IMR-90 (cell line): ENCODE measurements around the gene TSN. TPM values are rescaled to one million over a fixed set of nuclear protein-coding genes. Genes with fewer than 3 reads are reported as not detected.

Experiments
- ATAC-seq: fragments of 200-7000 bp; cut with Tn5 transposase; 2 replicates; pipeline ENCODE4 v1.9.1; 2020; ENCODE audit warnings: low read depth, mild to moderate bottlenecking, moderate library complexity
- BruUV-seq: library from RNA; stranded (reverse); fragments of 400-500 nt; replicated peaks from 2 replicates; lab custom pipeline; 2021; lab: Mats Ljungman, UMichigan
- CTCF ChIA-PET: fragments of 300-600 bp; formaldehyde crosslinking; extraction: SDS; loops from one replicate; lab custom pipeline; 2021; ENCODE audit warnings: antibody characterized with exemption; lab: Yijun Ruan, JAX
- POLR2A ChIA-PET: fragments of 300-600 bp; sonication (Branson Sonifier 250); formaldehyde crosslinking; loops from one replicate; lab custom pipeline; 2022; ENCODE audit warnings: antibody characterized with exemption; ENCODE audit not compliant: unreplicated experiment; lab: Charles Lee
- DNase-seq: peaks from one replicate; pipeline ENCODE4 v3.0.0; 2013
- H2AFZ ChIP-seq: replicated peaks from 2 replicates; pipeline ENCODE3; 2013; ENCODE audit warnings: low read length, mild to moderate bottlenecking; ENCODE audit not compliant: poor library complexity
- H2AK5ac ChIP-seq: 2 replicates; pipeline ENCODE4 v1.6.1; 2013; ENCODE audit warnings: low read depth, low read length, inconsistent platforms
- H2AK9ac ChIP-seq: replicated peaks from 2 replicates; pipeline ENCODE3; 2013; ENCODE audit warnings: mild to moderate bottlenecking, low read depth, low read length, moderate library complexity; ENCODE audit not compliant: poor library complexity
- H2BK120ac ChIP-seq: 2 replicates; pipeline ENCODE4 v1.6.1; 2013; ENCODE audit warnings: low read depth, low read length, inconsistent platforms
- H2BK15ac ChIP-seq: 3 replicates; pipeline ENCODE4 v1.6.1; 2013; ENCODE audit warnings: low read depth, low read length, inconsistent platforms
- H2BK20ac ChIP-seq: 2 replicates; pipeline ENCODE4 v1.6.1; 2013; ENCODE audit warnings: low read depth, mild to moderate bottlenecking, inconsistent platforms, low read length, moderate library complexity
- H2BK5ac ChIP-seq: 2 replicates; pipeline ENCODE4 v1.6.1; 2013; ENCODE audit warnings: mild to moderate bottlenecking, low read depth, low read length, inconsistent platforms; ENCODE audit not compliant: poor library complexity, severe bottlenecking
- H3K14ac ChIP-seq: replicated peaks from 2 replicates; pipeline ENCODE4 v1.6.1; 2013; ENCODE audit warnings: low read depth, low read length, inconsistent platforms
- H3K18ac ChIP-seq: 2 replicates; pipeline ENCODE4 v1.6.1; 2013; ENCODE audit warnings: low read depth, low read length, control low read depth
- H3K23ac ChIP-seq: 2 replicates; pipeline ENCODE4 v1.6.1; 2013; ENCODE audit warnings: low read depth, low read length, inconsistent platforms
- H3K27ac ChIP-seq: 2 replicates; pipeline ENCODE4 v1.5.1; 2013; ENCODE audit warnings: mild to moderate bottlenecking, control low read depth, low read length; ENCODE audit not compliant: insufficient read depth
- H3K27me3 ChIP-seq: 2 replicates; pipeline ENCODE4 v1.6.1; 2013; ENCODE audit warnings: low read length; ENCODE audit not compliant: control insufficient read depth, insufficient read depth
- H3K36me3 ChIP-seq: 2 replicates; pipeline ENCODE4 v1.6.1; 2013; ENCODE audit warnings: low read length, mixed read lengths; ENCODE audit not compliant: control insufficient read depth, insufficient read depth
- H3K4ac ChIP-seq: 2 replicates; pipeline ENCODE4 v1.6.1; 2013; ENCODE audit warnings: low read depth, low read length, inconsistent platforms
- H3K4me1 ChIP-seq: 2 replicates; pipeline ENCODE4 v1.6.1; 2013; ENCODE audit warnings: low read length, mixed read lengths; ENCODE audit not compliant: control insufficient read depth, insufficient read depth
- H3K4me2 ChIP-seq: 2 replicates; pipeline ENCODE4 v1.6.1; 2013; ENCODE audit warnings: low read depth, mild to moderate bottlenecking, control low read depth, low read length, moderate library complexity
- H3K4me3 ChIP-seq: 2 replicates; pipeline ENCODE4 v1.5.1; 2013; ENCODE audit warnings: low read depth, mild to moderate bottlenecking, control low read depth, low read length, moderate library complexity; ENCODE audit not compliant: insufficient read depth
- H3K56ac ChIP-seq: 2 replicates; pipeline ENCODE4 v1.6.1; 2013; ENCODE audit warnings: low read length, inconsistent platforms; ENCODE audit not compliant: insufficient read depth; ENCODE audit errors: extremely low read depth
- H3K79me1 ChIP-seq, 2 experiments: 2 replicates each; pipeline ENCODE4 v1.6.1; 2013; ENCODE audit warnings: low read length in 2 of 2, inconsistent platforms in 1 of 2, low read depth in 1 of 2
- H3K9ac ChIP-seq: 2 replicates; pipeline ENCODE4 v1.6.1; 2013; ENCODE audit warnings: low read depth, low read length, control low read depth
- H3K9me1 ChIP-seq: 2 replicates; pipeline ENCODE4 v1.6.1; 2013; ENCODE audit warnings: low read length, inconsistent platforms; ENCODE audit not compliant: insufficient read depth
- H3K9me3 ChIP-seq: 2 replicates; pipeline ENCODE4 v1.6.1; 2013; ENCODE audit warnings: low read length; ENCODE audit not compliant: control insufficient read depth, insufficient read depth
- H4K20me1 ChIP-seq: 2 replicates; pipeline ENCODE4 v1.6.1; 2013; ENCODE audit warnings: low read length, inconsistent platforms; ENCODE audit not compliant: insufficient read depth
- H4K5ac ChIP-seq: 2 replicates; pipeline ENCODE4 v1.6.1; 2013; ENCODE audit warnings: mild to moderate bottlenecking, low read depth, low read length, control low read depth
- H4K8ac ChIP-seq, 2 experiments: 2 replicates each; pipeline ENCODE4 v1.6.1; 2013; ENCODE audit warnings: low read depth in 2 of 2, low read length in 2 of 2, control low read depth in 1 of 2, inconsistent platforms in 1 of 2
- H4K91ac ChIP-seq: 2 replicates; pipeline ENCODE4 v1.6.1; 2013; ENCODE audit warnings: low read depth, low read length, inconsistent platforms; ENCODE audit not compliant: insufficient read depth
- BHLHE40 ChIP-seq: fragments of 150-350 bp; IDR thresholded peaks from 2 replicates; pipeline ENCODE4 v1.6.1; 2016; ENCODE audit warnings: mild to moderate bottlenecking, low read depth, low read length
- CEBPB ChIP-seq: IDR thresholded peaks from 2 replicates; pipeline ENCODE4 v1.6.1; 2012; ENCODE audit warnings: low read depth, low read length, improper control_type of control experiment
- CHD1 ChIP-seq: IDR thresholded peaks from 2 replicates; pipeline ENCODE4 v1.6.1; 2012; ENCODE audit warnings: low read depth, low read length, improper control_type of control experiment
- ELK1 ChIP-seq: fragments of 150-350 bp; IDR thresholded peaks from 2 replicates; pipeline ENCODE4 v1.6.1; 2016; ENCODE audit warnings: low read depth, mild to moderate bottlenecking, low read length, moderate library complexity, borderline replicate concordance
- MAFK ChIP-seq: IDR thresholded peaks from 2 replicates; pipeline ENCODE4 v1.6.1; 2012; ENCODE audit warnings: low read depth, low read length, improper control_type of control experiment
- MAZ ChIP-seq: IDR thresholded peaks from 2 replicates; pipeline ENCODE4 v1.6.1; 2012; ENCODE audit warnings: low read depth, mild to moderate bottlenecking, low read length, improper control_type of control experiment, moderate library complexity, borderline replicate concordance
- MXI1 ChIP-seq: IDR thresholded peaks from 2 replicates; pipeline ENCODE4 v1.6.1; 2012; ENCODE audit warnings: low read depth, mild to moderate bottlenecking, low read length, moderate library complexity, borderline replicate concordance
- NFE2L2 ChIP-seq: fragments of 150-350 bp; IDR thresholded peaks from 2 replicates; pipeline ENCODE4 v1.6.1; 2016; ENCODE audit warnings: low read depth, mild to moderate bottlenecking, low read length
- RAD21 ChIP-seq: IDR thresholded peaks from 2 replicates; pipeline ENCODE4 v1.6.1; 2012; ENCODE audit warnings: low read length, improper control_type of control experiment
- RCOR1 ChIP-seq: IDR thresholded peaks from 2 replicates; pipeline ENCODE4 v1.6.1; 2012; ENCODE audit warnings: mild to moderate bottlenecking, low read length, improper control_type of control experiment; ENCODE audit not compliant: insufficient replicate concordance
- RFX5 ChIP-seq: IDR thresholded peaks from 2 replicates; pipeline ENCODE4 v1.8.0; 2012; ENCODE audit warnings: low read depth, mild to moderate bottlenecking, low read length, moderate library complexity
- SMC3 ChIP-seq: fragments of 150-350 bp; IDR thresholded peaks from 2 replicates; pipeline ENCODE4 v1.6.1; 2016; ENCODE audit warnings: low read depth, mild to moderate bottlenecking, antibody characterized with exemption, low read length, moderate library complexity
- WGBS, 2 experiments: methylation state at CpG; one replicate each; pipeline versions ENCODE4 v1.1.5 to v1.1.7; 2013; ENCODE audit warnings: missing lambda C conversion rate in 2 of 2; ENCODE audit not compliant: insufficient read length in 1 of 2; ENCODE audit errors: extremely low coverage in 2 of 2; 5-methylcytosine and 5-hydroxymethylcytosine counted together
- dilution Hi-C: fragments of 300-500 bp; cut with HindIII; formaldehyde crosslinking; loops from one replicate; pipeline ENCODE4 v1.14.3; 2018; ENCODE audit warnings: low sequenced_read_pairs; ENCODE audit not compliant: unreplicated experiment
- in situ Hi-C: fragments of 300-500 bp; cut with MboI; formaldehyde crosslinking; loops from 3 replicates; pipeline ENCODE4 v1.14.3; 2019; ENCODE audit warnings: low sequenced_read_pairs, inconsistent platforms, mixed read lengths
- intact Hi-C: fragments of 100-400 bp; cut with micrococcal nuclease; formaldehyde crosslinking; loops from 2 replicates; pipeline ENCODE4 v1.10.0; 2022
- polyA plus RNA-seq, 3 experiments: library from polyadenylated mRNA; depleted of rRNA; stranded (reverse); fragments of >200 nt; gene quantifications; 2 replicates each; pipeline ENCODE4 v1.2.3, GENCODE V29; 2012; ENCODE audit warnings: low replicate concordance in 1 of 3
- total RNA-seq: library from RNA; depleted of rRNA; stranded (reverse); fragments of >200 nt; gene quantifications from 2 replicates; pipeline ENCODE4 v1.2.3, GENCODE V29; 2012

The TSN gene
- total and polyA plus RNA-seq, 2 of the 4 experiments (the other 2 are of a cell fraction), result 31.0 to 56.3 TPM

- no peak for TF ChIP-seq ELK1
- TF ChIP-seq CHD1, result no peak
- TF ChIP-seq MAFK, result no peak
- TF ChIP-seq MXI1, result peak; percentile 98
Observed at GRCh38 chr2:121755237-121756111, at the start of gene TSN (continued).

GRCh38 chr2:121705958-121706357 is 49.5 kb upstream of the TSN start:
- Histone ChIP-seq H2BK20ac (no peak overlapping the region), H4K91ac (no peak overlapping the region), H3K4ac (no peak overlapping the region), H2BK15ac (no peak overlapping the region), H3K27ac (no peak overlapping the region), H3K9me3 (no peaks in the 10 kb centered on the region), H3K36me3 (no peaks in the 10 kb centered on the region), H3K27me3 (no peaks in the 10 kb centered on the region), H4K20me1 (no peaks in the 10 kb centered on the region), H3K4me3 (no peak overlapping the region), H2AK9ac (no peak overlapping the region), H2BK120ac (no peak overlapping the region), H2AFZ (no peak overlapping the region), H3K23ac (no peak overlapping the region), H3K14ac (no peak overlapping the region), H3K18ac (no peak overlapping the region), H4K5ac (no peak overlapping the region), H4K8ac (no peak overlapping the region), H2BK5ac (no peak overlapping the region), H3K9ac (no peak overlapping the region), H3K9me1 (peaks cover 7% of the 10 kb centered on the region), H3K79me1 (no peaks in the 10 kb centered on the region), H2AK5ac (no peak overlapping the region), H3K4me1 (peaks cover 8% of the 10 kb centered on the region), H3K4me2 (no peak overlapping the region), H3K56ac (no peak overlapping the region)
- dilution Hi-C loops (no loop called here), in situ Hi-C loops (no loop called here), intact Hi-C loops (no loop called here)
- ChIA-PET POLR2A (no interaction called here), CTCF (no interaction called here)
- no peak for DNase-seq
- BruUV-seq, result no TSS peak
- no CpG with 5 or more reads among the region's 4 CpGs for WGBS, 2 experiments
- no peak for ATAC-seq
- TF ChIP-seq RCOR1, result no peak
- no peak for TF ChIP-seq CEBPB
- no peak for TF ChIP-seq ELK1
- TF ChIP-seq CHD1, result no peak
- TF ChIP-seq MAZ, result no peak
- no peak for TF ChIP-seq RFX5
- no peak for TF ChIP-seq RAD21
- no peak for TF ChIP-seq BHLHE40
- no peak for TF ChIP-seq NFE2L2
- no peak for TF ChIP-seq SMC3
